Omental fat pad (tissue), 4 donors: Measurements from ENCODE around the gene MEAK7. TPM values are rescaled to one million over a fixed set of nuclear protein-coding genes. Genes with fewer than 3 reads are reported as not detected.

Experiments
- ATAC-seq: fragments of 150-250 bp; one replicate; pipeline ENCODE4 v1.9.1; 2016; ENCODE audit warnings: mild to moderate bottlenecking, moderate library complexity; ENCODE audit not compliant: low FRiP score
- DNase-seq: peaks from one replicate; pipeline ENCODE4 v3.0.0-alpha.2; 2019; ENCODE audit warnings: low spot score
- CTCF ChIP-seq, 3 donors: fragments of 450-650 bp; IDR thresholded peaks; one replicate each; pipeline ENCODE4 v1.5.1; 2016 to 2017; ENCODE audit warnings: antibody characterized with exemption in 3 of 3, mild to moderate bottlenecking in 3 of 3, moderate library complexity in 2 of 3
- total RNA-seq, 4 donors: library from RNA; depleted of rRNA; stranded (reverse); fragments of >200 nt; gene quantifications; one replicate each; pipeline ENCODE4 v1.1.0, GENCODE V29; 2016

The MEAK7 gene
- total RNA-seq, 4 donors from 2014 or later: 6.4 to 9.1 (median 8.4) TPM

- DNase-seq: no peak
- TF ChIP-seq CTCF (IDR thresholded peaks at IDR 0.05): no peak
- ATAC-seq: no peak
These were observed 17.1 kb downstream of the MEAK7 start for GRCh38 chr16:84487358-84487757.

- ATAC-seq (no peak), DNase-seq (no peak)
- no peak for TF ChIP-seq CTCF (IDR thresholded peaks at IDR 0.05)
These were observed 17.8 kb downstream of the MEAK7 start for GRCh38 chr16:84486551-84487235.

DNA sequence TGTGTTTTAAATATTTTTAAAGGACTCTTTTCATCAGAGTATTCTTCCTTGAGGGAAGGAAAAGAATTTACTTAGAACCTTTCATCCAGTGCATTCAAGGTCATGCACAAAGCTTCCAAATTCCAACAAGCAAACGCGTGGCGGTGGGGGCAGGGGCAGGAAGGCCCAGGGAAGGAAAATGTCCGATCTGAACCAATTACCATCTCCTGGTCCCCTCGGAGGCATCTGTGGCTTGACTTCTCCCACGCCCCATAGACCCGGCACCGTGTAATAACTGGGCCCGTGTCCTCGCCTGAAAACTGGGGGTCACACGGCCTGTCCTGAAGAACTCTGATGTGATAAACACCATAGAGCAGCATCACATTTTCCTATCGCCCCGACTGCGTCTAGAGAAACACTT lies 18.3 kb downstream of the MEAK7 start:
- TF ChIP-seq CTCF (IDR thresholded peaks at IDR 0.05): no peak

DNA sequence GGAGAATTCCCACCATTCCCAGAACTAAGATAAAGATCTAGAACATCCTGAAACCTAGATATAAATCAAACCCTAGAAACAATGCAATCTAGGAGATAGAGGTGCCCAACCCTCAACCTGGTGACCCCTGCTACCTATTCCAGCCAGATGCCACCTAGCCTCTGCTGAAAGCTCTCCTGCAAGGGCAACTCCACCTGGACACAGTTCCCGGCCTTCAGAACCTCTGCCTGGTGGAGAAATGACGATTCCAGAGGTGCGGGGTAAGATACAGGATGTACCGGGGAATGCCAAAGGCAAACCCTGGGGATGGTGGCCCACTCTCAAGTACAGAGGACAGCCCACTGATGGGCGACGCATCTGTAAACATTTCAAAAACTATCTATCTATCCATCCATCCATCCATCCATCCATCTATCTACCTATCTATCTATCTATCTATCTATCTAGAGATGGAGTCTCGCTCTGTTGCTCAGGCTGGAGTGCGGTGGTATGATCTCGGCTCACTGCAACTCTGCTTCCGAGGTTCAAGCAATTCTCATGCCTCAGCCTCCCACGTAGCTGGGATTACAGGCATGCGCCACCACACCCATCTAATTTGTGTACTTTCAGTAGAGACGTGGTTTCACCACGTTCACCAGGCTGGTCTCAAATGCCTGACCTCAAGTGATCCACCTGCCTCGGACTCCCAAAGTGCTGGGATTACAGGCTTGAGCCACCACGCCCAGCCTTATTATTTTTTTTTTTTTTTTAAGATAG lies 19.0 kb downstream of the MEAK7 start:
- no peak for ATAC-seq
- DNase-seq: no peak
- no peak for TF ChIP-seq CTCF (IDR thresholded peaks at IDR 0.05)

More for the DNA sequence above, 18.3 kb downstream of the MEAK7 start:
- ATAC-seq (no peak), DNase-seq (no peak)

- DNase-seq: no peak
- TF ChIP-seq CTCF (IDR thresholded peaks at IDR 0.05): peak in 1 of 3 donors; percentile 24
- no peak for ATAC-seq
These were observed 19.7 kb downstream of the MEAK7 start for GRCh38 chr16:84484579-84485254.

GRCh38 chr16:84483882-84484565 lies 20.4 kb downstream of the MEAK7 start:
- ATAC-seq (no peak), DNase-seq (no peak)

More at GRCh38 chr16:84483882-84484565, 20.4 kb downstream of the MEAK7 start:
- no peak for TF ChIP-seq CTCF (IDR thresholded peaks at IDR 0.05)
